Fibroblast of skin of left quadriceps (primary cell): Measurements from ENCODE around the gene MRPS27.

Experiments
- DNase-seq, 2 experiments: peaks; one replicate each; pipeline ENCODE4 v3.0.0-alpha.2; 2013; ENCODE audit warnings: low read depth in 2 of 2

The MRPS27 gene

DNA sequence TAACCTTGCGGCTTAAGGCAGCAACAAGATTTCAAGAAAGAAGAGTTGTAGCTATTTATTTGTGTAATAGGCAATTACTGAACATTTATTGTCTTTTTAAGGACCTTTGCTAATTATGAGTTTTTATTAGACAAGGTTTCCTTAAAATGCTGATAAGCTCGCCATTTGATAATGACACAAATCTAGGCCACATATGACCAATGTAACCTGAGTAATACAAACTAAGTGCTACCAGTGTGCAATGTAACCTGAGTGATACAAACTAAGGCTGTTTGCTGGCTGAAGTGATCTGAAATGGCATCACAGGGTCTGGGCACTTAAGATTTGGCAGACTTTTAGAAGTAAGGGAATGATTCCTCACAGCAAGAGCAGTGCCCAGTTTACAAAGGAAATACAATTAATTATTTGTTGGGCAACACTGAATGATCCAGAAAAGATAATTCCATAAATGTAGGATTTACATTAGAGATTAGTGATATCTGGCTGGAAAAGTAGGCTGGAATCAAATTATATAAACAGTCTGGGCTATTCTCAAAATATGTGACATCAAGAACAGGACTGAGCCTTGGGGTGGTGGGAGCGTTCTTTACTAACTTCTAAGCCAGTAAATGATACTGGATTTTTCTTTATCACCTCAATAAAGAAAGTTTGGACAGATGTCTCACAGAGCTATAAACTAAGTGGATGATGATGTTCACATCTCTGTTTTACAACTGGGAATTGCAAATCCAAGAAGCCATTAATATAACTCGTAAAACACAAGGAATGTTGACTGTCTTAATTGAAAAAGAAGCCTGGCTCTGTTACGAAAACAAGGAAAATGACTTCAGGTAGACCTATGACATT is 54.8 kb downstream of the MRPS27 start:
- no peak for DNase-seq

DNA sequence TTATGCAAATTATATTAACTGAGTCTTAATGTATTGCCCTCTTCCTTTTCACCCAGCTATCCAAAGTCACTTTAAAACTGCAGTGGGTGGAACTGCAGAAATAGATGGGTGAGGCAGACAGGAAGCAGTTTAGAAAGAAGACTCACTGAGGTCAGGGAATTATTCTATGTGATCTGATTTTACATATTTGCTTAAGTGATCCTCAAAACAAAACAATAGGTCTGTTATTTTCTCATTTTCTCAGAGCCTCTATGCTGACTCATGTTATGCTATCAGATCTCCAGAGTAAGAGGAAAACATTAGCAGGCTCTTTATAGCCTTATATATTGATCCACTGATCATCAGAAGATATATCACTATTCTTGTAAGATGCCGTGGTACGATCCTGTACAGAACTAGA is 63.5 kb downstream of the MRPS27 start:
- DNase-seq: no peak

DNA sequence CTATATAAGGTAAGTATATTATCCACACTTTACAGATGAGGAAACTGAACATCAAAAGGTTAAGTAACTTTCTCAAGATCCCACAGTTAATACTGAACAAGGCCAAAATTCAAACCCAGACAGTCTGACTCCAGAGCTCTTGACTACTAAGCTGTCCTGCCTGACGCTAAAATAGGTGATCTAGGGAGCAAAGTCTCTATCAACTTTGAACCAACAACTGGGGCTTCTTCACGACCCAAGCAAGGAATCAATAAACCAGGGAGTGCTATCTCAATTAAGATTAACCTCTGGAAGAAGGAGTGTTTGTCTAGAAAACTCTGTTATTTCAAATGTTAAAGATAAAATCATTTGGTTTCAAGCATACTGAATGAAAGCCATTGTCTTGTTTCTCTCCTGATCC is 64.4 kb downstream of the MRPS27 start:
- no peak for DNase-seq

DNA sequence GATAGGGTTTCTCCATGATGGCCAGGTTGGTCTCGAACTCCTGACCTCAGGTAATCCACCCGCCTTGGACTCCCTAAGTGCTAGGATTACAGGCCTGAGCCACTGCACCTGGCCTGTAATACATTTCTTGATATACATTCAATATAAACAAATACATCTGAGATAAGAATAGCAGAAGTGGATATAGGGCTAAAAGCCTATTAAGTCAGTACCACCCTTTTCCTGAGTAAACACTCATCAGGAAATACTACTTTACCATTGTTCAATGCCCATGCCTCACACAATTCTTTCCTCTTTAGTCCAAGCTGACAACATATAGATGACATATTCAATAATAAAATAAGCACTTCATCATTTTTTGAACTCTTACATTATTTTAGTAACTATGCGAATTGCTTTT is 64.8 kb downstream of the MRPS27 start:
- DNase-seq: no peak

DNA sequence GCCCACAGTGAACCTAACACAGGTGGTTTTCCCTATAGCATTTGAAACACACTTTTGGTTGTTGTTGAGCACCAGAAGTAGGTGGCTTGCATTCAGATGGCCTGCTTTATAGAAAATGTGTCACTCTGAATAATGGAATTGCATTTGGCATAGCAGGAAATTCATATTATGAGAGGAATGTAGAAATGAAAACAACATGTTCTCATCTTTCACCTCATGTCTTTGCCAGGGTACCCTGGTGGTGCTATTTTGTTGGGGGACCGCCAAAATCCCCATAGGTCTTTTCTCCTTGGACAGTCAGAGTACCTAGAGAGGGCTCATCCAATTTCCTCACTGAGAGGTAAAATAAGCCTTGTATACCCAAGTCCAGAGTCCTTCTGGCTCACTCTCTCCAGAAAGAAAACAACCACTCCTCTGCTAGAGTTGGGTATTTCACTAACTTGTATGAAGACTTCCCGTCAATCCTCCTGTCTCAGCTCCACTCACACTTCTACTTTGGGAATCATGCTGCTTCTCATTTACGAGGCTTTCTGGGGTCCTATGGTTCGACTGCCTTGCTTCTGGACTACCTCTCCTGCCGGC is 67.4 kb downstream of the MRPS27 start:
- no peak for DNase-seq

DNA sequence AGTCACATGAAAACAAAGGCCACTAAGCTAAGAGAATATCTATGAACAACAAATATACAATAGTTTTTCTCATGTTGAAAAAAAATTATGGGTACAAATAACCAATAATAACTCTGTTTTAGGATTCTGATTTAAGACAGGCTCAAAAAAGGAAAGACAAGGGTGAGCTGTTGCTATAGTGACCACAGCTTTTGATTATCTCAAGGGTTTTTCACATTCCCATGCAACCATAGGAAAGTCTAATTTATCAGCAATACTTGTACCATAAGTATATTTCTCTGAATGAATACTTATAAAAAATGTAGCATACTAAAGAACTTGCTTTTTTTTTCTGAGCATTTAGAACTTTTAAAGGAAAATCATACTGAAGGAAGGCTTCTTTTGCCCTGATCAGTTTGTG is 68.0 kb downstream of the MRPS27 start:
- DNase-seq: no peak

DNA sequence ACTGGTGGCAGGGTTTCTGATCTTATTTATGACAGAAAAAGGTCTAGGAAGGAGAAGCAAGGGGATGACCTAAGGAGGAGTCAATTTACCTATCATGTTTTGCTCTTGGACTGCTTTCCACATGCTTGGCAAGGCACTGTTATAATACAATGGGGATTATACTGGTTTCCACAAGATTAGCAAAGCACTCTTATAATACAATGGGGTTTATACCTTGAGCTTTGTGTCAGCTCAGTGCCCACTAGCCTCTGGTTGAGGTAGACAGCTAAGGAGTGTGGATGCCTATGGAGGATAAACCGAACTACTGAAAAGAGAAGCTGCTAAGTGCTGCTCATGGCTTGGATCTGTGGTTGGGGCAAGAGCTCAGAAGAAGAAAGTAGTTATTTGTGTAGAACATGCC is 68.7 kb downstream of the MRPS27 start:
- DNase-seq: no peak

DNA sequence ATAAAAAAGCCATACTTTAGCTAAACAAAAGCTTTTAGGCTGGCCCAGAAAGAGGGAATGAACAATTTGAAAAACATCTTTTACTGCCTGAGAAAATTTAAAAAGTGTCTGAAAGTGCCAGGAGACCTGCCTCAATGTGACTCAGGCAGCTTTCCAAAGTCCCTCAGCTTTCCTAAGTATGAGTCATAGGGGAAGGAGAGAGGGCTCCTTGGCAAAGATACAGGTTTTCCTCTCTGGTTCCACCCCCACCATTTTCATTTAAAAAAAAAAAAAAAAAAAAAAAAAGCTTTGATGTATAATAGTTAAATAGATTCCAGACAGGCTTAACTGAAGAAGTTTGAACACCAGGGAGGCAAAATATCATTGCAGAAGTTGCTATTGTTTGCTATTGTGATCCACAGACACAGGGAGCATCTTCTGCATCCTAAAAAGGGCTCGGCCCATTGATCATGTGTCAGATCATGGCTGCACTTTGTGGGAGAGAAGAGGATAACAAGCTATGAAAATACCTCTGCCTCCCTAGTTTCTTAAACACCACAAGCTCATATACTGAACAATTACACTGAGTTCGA is 71.5 kb downstream of the MRPS27 start:
- peak; percentile 79 to 81 for DNase-seq

DNA sequence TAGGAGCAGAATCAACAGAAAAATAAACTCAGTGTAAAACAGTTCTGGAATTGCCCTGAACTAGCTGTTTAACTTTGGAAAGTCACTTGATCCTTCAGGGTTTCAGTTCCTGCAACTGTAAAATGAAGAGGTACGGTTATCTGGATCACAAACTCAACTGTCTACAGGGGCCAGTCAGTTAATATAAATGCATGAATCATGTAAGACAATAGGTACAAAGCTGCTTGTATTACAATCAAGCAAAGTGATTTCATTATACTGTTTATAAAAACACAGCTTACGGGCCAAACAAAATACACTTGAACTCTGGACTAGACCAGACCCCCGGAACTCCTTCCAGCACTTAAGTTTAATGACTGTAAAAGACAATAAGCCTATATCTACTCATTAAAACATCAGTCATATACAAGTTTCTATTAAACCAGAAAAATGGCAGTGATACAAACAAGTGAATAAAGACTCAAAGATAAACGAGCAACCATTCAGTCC is 73.0 kb downstream of the MRPS27 start:
- no peak for DNase-seq

DNA sequence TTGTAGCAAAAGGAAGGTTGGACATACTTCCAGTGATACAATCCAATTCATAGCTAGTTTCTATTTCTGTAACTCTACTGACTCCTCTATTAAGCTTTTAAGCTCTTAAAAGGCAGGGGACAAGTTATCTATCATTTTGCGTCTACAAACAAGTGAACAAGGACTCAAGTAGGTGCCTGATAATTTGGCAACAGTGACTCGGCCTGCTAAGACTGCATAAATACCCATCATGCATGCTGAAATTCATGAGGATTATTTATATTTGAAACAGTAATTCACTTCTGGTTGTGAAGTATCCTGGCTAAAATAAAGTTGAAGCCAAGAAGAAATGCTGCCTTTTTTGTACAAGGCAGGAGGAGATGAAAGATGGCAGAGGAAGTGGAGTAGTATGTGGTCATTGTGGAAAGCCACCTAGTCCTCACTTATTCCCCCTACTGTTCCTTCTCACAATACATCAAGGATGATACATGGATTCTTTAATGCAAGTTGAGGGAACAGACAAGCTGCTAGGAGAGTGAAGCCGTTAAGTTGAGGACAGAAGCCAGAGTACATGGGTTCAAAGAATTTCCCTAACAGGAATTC is 74.0 kb downstream of the MRPS27 start:
- no peak for DNase-seq

DNA sequence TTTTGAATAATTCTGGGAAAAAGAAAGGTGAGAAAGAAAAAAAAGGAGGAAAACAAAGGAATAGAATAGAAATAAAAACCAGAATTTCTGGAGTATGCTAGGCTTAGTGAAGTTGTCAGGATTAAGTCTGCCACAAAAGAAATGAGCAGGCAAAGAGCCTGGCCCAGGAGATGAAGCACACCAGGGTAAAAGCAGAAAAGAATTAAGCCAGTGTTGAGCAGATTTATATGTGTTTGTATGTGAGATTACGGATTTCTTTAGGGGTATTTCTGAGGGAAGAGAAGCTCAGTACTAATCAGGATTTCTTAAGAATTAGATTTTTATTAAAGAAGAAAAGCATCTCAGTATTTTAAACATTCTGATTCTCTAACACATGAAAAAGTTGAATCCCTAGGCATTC is 74.5 kb downstream of the MRPS27 start:
- no peak for DNase-seq

DNA sequence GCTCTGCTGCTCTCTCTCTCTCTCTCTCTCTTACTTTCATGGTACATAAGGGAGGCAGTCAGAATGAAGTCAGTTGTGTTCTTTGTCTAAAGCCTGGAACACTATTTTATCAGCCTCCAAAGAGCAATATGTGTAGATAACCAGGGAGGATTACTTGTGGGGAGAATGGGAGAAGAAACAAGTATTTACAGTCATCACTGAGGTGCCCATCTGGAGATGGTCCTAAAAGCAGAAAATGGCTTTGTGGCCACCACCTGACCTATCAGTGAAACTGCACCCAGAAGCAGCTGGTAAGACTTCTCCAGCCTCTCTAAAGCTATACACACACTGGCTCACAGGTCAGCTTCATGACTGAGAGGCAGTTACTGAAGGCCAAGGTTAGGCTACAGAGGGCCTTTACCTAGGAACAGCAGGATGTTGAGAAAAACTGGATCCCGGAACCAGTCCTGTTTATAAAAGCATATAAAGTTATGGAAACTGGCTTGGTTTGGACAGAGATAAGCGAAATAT is 75.1 kb downstream of the MRPS27 start:
- no peak for DNase-seq

DNA sequence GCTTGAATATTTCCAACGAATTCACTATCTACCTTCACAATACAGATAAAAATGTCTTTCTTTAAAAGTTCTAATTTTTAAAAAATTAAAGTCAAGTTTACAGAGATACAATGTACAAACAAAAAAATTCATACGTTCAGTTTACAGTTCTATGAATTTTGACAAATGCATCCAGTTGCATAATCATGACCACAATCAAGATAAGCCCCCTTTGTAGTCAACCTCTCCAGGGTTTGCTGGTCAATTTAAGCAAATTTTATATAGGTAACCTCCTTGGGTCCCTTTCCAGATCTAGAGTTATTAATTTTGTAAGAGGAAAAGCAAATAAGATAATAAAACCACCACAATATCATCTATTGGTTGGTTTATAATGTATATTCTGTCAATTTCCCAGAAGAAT is 76.3 kb downstream of the MRPS27 start:
- no peak for DNase-seq

DNA sequence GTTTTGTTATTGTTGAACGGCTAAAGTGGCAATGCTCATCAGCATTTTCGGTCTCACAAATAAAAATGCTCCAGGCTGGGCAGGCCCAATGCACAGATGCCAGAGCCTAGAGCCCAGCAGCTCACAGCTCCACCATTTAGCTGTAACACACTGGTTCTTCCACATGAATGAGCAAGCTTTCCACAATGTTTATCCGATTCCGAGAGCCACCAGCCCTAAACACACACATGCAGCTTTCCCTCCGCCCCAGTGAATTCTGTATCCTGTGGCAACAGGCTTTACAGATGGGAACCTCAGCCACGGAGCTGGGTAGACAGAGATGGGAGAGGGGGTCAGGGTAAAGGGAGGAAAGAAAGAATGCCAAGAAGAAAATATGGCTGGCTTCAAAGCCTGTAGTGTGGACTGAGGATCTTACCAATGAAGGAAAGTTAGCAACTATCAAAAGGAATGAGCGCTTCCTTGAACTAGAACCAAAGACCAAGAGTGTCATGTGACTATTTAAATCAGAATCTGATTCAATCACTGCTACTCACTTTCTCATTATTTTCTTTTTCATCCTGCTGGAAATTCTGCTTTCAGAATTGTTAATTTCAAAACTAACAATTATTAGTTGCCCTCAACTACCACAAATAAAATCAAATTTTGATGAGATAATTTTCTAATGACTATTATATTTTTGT is 77.1 kb downstream of the MRPS27 start:
- no peak for DNase-seq

DNA sequence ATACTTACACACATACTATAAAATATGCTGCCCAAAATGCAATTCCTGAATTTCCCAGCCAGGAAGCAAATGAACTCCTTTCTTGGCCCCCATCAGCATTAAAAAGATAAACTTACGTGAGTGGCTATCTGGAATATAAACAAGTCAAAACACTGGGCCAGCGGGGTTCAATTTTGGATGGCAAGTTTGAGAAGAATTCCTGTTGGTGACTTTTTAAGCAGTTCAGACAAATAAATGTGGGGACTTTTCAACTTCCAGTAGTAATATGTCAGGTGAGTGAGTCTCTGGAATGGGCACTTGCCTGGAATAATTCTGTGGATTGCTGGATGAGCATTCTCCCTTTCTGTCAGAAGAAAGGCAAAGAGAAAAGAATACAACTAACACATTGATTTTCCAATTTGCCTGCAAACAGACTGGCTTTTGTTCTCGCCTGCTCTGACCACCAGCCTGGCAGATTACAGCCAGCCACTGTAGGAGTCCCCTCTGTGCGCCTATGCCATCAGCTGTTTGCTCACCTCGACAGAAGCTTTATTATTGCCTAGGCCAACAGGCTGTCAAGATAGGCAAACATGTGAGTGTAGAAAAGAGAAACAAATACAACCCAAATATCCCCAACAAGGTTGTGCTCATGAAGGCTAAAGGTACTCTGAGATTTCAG is 78.6 kb downstream of the MRPS27 start:
- DNase-seq: no peak

DNA sequence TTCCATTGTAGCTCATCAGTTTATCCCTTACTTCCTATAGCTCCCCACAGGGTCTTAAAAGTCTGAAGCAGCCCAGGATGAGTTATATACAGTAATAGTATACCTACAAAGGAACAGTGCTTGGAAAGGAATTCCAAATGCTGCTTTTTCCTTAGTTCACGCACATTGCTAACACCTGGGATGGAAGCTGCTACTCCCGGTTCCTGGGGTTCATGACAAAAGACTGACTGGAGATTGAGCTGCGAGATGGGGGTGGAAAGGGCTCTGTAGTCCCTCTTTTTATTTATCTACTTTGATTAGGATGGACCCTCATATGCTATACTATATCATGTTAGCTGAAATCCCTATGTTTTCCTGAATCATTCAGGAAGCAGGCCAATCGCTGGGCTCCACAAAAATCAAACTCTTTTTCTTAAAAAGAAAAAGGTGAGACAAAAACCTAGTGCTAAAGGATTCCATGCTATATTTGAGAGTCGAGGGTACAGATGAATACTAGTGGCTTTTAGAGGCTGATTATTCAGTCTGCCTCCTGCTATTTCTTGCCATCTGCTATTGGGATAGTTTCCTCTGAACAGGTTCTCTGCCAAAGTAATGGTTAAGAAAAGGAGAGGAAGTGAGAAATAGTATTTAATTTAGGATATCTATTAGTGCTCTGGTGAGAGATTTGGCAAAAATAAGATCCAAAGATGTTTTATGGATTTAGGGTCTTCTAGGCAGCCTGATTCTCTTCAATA is 81.2 kb downstream of the MRPS27 start:
- no peak for DNase-seq

DNA sequence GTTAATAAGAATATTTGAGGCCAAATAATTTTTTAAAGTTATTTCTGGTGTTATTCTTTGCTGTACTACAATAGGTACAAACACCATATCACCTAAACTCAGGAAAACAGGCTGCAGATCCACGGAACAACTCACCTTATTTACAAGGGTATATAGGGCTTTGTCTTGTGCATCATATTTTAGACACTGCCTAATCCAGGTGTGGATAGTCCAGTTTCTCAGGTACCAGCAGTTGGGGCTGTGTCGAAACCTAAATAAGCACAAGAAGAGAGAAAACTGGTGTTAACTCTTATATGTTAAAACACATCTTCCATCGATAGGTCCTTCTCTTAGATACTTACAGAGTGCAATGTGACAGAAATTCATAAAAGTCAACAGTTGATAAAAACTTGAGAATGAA is 82.2 kb downstream of the MRPS27 start:
- DNase-seq: no peak

DNA sequence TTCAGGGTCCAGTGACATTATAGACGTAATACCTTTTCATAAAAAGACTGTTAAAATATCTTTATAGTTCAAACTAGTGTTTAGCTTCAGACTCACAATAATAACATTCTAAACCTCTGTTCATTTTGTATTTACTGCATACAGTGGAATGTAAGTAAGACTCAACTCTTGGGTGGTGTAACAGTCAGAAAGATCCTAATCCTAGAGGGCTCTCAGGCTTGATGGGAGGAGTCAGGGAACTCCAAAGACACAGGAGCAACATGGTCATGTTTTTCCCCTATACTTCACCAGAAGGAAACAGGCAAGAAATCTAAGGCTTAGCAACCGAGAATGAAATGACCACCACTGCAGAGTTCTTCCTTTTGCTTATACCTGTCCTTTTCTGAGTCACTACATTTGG is 82.6 kb downstream of the MRPS27 start:
- DNase-seq: no peak

DNA sequence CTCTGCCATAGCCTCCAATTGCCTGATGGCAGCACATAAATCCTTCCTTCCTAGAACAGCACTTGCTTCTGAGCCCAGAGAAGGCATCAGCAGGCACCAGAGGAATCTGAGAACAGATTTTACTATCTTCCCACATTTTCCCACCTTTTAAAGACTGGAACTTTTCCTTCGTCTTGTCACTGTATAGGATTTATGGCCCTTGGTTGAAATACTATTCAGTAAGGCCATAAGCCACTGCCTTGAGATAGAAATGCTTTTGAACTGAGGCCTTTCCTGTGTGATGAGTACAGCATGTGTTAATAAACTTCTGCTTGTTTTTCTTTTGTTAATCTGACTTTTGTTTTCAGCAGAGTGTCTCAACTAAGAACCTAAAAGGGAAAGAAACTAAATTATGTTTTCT is 84.3 kb downstream of the MRPS27 start:
- DNase-seq: no peak

DNA sequence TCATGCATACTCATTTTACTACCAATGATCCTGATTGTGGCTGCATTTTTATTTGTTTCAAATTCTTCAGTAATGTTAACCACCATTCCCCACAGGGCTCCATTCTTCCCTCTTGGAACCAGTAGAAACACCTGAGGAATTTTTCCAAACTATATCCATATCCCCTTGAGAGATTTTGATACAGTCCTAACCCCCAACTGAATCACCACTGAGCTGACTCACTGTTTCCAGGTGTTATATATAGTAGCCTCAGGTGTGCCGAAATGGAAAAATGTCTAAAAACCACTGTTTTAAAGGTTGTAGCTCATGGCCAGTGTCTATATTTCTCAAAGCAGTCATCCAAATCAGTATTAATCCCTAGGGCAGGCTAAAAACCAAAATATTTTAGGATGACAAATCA is 85.2 kb downstream of the MRPS27 start:
- DNase-seq: no peak

DNA sequence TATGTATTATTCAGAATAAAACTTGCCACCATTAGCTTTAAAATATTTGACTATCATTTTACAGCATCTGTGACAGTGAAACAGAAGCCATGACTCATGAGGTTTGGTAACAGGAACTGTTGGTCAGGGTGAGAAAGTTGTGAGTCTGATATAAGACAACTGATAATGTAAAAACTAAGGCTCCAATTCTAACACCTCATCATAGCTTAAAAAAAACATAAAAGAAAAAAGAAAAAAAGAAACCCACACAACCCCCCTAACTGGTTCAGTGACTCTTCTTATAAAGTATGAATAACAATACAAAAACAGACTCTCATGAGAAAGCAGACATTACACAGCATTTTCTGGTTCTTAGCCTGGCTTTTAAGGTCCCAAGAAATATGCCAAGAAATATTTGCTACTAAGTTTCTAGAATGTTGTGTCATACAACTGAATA is 85.8 kb downstream of the MRPS27 start:
- no peak for DNase-seq
